ENCODE measurements around the gene TIMP2. TPM values are rescaled to one million over a fixed set of nuclear protein-coding genes. Genes with fewer than 3 reads are reported as not detected.

TIMP2 gene
- total and polyA plus RNA-seq, 2 of the 13 experiments (the other 11 are each of a cell fraction or from before 2014, with no cell fraction given), result 3.8 to 8.5 TPM

DNA sequence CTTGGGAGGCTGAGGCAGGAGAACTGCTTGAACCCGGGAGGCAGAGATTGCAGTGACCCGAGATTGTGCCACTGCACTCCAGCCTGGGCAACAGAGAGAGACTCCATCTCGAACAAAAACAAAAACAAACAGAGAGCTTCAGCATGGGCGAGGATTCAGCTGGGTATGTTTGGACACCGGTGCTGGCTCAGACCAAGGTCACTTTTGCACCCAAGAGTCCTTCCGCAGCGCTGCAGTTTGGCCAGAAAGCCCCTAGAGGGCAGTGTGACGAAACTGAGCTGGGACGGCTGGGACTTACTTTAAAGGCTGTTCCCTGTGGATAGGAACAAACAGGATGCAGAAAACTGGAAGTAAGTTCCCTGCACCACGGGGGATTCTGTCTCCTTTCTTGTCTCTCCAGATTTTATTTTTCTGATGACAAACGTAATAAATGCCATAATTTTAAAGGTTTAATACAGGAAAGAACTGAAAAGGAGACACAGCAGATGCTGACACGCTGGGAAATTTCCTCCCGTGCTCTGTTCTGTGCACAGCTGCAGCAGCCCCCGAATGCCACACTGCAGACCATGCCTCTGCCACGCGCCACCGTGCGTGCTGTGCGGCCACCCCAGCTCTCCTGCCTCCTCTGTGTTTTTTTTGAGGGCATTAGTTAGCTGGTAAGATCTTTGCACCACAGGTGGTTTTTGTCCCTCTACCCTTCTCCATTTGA is 59.4 kb downstream of the TIMP2 start (continued):
- TF ChIP-seq HNF1B (CRISPR knock-in tag; IDR thresholded peaks at IDR 0.05) (peak; percentile 84), ZMAT3 (CRISPR knock-in tag; conservative IDR thresholded peaks at IDR 0.05) (no peak), HIVEP1 (CRISPR knock-in tag; IDR thresholded peaks at IDR 0.05) (no peak), BHLHE40 (IDR thresholded peaks at IDR 0.05; ENCODE audit: low read length) (peak; percentile 49; the same call in 1 of the 2 replicates), WIZ (CRISPR knock-in tag; IDR thresholded peaks at IDR 0.05) (0 out of 2 replicates have a peak, but pooled peaks have one; percentile 36), ZKSCAN5 (CRISPR knock-in tag; IDR thresholded peaks at IDR 0.05) (no peak), GFI1 (CRISPR knock-in tag; IDR thresholded peaks at IDR 0.05; ENCODE audit: borderline replicate concordance) (0 out of 2 replicates have a peak, but pooled peaks have one; percentile 72), ZNF607 (CRISPR knock-in tag; IDR thresholded peaks at IDR 0.05; ENCODE audit: borderline replicate concordance) (no peak; the same call in 1 of the 2 replicates), FOXA1 (IDR thresholded peaks at IDR 0.05) (no peak), FOXA1 (CRISPR knock-in tag; IDR thresholded peaks at IDR 0.05) (peak; percentile 52), CENPX (CRISPR knock-in tag; IDR thresholded peaks at IDR 0.05) (no peak), MXD1 (CRISPR knock-in tag; IDR thresholded peaks at IDR 0.05) (no peak), GRHL1 (CRISPR knock-in tag; conservative IDR thresholded peaks at IDR 0.05) (no peak), ZNF768 (CRISPR knock-in tag; IDR thresholded peaks at IDR 0.05) (peak; percentile 9; the same call in 1 of the 2 replicates), ZNF672 (CRISPR knock-in tag; IDR thresholded peaks at IDR 0.05) (no peak)
- TF ChIP-seq, protein P1, sequence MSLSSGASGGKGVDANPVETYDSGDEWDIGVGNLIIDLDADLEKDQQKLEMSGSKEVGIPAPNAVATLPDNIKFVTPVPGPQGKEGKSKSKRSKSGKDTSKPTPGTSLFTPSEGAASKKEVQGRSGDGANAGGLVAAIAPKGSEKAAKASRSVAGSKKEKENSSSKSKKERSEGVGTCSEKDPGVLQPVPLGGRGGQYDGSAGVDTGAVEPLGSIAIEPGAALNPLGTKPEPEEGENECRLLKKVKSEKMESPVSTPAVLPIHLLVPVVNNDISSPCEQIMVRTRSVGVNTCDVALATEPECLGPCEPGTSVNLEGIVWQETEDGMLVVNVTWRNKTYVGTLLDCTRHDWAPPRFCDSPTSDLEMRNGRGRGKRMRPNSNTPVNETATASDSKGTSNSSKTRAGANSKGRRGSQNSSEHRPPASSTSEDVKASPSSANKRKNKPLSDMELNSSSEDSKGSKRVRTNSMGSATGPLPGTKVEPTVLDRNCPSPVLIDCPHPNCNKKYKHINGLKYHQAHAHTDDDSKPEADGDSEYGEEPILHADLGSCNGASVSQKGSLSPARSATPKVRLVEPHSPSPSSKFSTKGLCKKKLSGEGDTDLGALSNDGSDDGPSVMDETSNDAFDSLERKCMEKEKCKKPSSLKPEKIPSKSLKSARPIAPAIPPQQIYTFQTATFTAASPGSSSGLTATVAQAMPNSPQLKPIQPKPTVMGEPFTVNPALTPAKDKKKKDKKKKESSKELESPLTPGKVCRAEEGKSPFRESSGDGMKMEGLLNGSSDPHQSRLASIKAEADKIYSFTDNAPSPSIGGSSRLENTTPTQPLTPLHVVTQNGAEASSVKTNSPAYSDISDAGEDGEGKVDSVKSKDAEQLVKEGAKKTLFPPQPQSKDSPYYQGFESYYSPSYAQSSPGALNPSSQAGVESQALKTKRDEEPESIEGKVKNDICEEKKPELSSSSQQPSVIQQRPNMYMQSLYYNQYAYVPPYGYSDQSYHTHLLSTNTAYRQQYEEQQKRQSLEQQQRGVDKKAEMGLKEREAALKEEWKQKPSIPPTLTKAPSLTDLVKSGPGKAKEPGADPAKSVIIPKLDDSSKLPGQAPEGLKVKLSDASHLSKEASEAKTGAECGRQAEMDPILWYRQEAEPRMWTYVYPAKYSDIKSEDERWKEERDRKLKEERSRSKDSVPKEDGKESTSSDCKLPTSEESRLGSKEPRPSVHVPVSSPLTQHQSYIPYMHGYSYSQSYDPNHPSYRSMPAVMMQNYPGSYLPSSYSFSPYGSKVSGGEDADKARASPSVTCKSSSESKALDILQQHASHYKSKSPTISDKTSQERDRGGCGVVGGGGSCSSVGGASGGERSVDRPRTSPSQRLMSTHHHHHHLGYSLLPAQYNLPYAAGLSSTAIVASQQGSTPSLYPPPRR (CRISPR knock-in tag; IDR thresholded peaks at IDR 0.05; ENCODE audit: borderline replicate concordance), result peak; percentile 21; the same call in 1 of the 2 replicates
- TF ChIP-seq, protein P2, sequence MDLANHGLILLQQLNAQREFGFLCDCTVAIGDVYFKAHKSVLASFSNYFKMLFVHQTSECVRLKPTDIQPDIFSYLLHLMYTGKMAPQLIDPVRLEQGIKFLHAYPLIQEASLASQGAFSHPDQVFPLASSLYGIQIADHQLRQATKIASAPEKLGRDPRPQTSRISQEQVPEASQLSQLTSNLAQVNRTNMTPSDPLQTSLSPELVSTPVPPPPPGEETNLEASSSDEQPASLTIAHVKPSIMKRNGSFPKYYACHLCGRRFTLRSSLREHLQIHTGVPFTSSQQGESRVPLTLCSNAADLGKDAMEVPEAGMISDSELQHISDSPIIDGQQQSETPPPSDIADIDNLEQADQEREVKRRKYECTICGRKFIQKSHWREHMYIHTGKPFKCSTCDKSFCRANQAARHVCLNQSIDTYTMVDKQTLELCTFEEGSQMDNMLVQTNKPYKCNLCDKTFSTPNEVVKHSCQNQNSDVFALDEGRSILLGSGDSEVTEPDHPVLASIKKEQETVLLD (CRISPR knock-in tag; IDR thresholded peaks at IDR 0.05; ENCODE audit: low read depth), result no peak
- TF ChIP-seq, protein P3, sequence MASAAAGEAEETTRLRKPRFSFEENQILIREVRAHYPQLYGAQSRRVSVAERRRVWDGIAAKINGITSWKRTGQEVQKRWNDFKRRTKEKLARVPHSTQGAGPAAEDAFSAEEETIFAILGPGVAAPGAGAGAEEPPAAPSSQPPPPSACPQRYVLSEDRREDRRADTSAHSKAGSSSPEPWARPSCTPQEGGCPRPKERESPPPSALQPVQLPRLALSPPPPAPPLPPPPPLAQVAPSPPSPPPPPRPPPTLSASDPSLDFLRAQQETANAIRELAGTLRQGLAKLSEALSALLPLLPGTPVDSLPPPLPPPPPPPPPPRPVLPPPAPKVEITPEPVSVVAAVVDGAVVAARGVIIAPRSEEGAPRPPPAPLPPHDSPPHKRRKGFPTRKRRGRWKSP (CRISPR knock-in tag; IDR thresholded peaks at IDR 0.05), result peak; percentile 87
